IPS-15b (cell line): ENCODE data around the gene RHBDL2.
"Not testable (repeated sequence)": the region's sequence is repeated elsewhere in the genome, so short reads cannot be mapped to it uniquely, and the experiment has no call there.

Experiments used
- H3K27me3 ChIP-seq: one replicate; pipeline ENCODE4 v1.6.1; 2013; ENCODE audit warnings: low read length; ENCODE audit not compliant: control insufficient read depth, insufficient read depth
- H3K36me3 ChIP-seq: one replicate; pipeline ENCODE4 v1.6.1; 2013; ENCODE audit warnings: low read length; ENCODE audit not compliant: control insufficient read depth, insufficient read depth
- H3K4me1 ChIP-seq: one replicate; pipeline ENCODE4 v1.6.1; 2013; ENCODE audit warnings: mild to moderate bottlenecking, low read length; ENCODE audit not compliant: control insufficient read depth, insufficient read depth
- H3K4me3 ChIP-seq: one replicate; pipeline ENCODE4 v1.5.1; 2013; ENCODE audit warnings: low read depth, low read length
- H3K9ac ChIP-seq: one replicate; pipeline ENCODE4 v1.6.1; 2013; ENCODE audit warnings: low read depth, mild to moderate bottlenecking, low read length
- H3K9me3 ChIP-seq: one replicate; pipeline ENCODE4 v1.6.1; 2013; ENCODE audit warnings: mild to moderate bottlenecking, low read length; ENCODE audit not compliant: control insufficient read depth, insufficient read depth

Gene RHBDL2

DNA sequence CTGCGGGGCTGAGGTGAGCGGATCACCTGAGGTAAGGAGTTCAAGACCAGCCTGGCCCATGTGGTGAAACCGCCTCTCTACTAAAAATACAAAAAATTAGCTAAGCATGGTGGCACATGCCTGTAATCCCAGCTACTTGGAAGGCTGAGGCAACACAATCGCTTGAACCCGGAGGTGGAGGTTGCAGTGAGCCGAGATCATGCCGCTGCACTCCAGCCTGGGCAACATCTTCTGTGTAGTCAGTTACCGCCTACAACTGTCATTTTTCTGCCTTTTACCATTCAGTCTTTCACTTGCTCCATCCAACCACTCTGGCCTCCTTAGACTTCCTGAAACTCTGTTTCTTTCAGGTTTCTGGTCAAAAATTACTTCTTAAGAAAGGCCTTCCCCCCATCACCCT, 70.6 kb downstream of the RHBDL2 start:
- Histone ChIP-seq H3K9ac (no peak overlapping the region), H3K27me3 (no peaks in the 10 kb centered on the region), H3K4me3 (no peak overlapping the region), H3K4me1 (peaks cover 4% of the 10 kb centered on the region), H3K9me3 (no peaks in the 10 kb centered on the region), H3K36me3 (no peaks in the 10 kb centered on the region)

DNA sequence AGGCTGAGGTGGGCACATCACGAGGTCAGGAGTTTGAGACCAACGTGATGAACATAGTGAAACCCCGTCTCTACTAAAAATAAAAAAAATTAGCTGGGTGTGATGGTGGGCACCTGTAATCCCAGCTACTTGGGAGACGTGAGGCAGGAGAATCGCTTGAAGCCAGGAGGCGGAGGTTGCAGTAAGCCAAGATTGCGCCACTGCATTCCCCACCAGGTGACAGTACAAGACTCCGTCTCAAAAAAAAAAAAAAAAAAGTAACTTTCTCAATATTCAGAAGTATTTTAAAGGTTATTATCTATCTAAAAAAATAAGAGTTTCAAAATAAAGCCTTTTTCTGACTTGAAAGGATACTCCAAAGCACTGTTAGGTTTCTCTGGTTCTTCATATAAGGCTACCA, 74.4 kb downstream of the RHBDL2 start:
- Histone ChIP-seq H3K9me3 (no peaks in the 10 kb centered on the region), H3K4me3 (no peak overlapping the region), H3K4me1 (peaks cover 2% of the 10 kb centered on the region), H3K27me3 (no peaks in the 10 kb centered on the region), H3K36me3 (peaks cover 4% of the 10 kb centered on the region), H3K9ac (no peak overlapping the region)

DNA sequence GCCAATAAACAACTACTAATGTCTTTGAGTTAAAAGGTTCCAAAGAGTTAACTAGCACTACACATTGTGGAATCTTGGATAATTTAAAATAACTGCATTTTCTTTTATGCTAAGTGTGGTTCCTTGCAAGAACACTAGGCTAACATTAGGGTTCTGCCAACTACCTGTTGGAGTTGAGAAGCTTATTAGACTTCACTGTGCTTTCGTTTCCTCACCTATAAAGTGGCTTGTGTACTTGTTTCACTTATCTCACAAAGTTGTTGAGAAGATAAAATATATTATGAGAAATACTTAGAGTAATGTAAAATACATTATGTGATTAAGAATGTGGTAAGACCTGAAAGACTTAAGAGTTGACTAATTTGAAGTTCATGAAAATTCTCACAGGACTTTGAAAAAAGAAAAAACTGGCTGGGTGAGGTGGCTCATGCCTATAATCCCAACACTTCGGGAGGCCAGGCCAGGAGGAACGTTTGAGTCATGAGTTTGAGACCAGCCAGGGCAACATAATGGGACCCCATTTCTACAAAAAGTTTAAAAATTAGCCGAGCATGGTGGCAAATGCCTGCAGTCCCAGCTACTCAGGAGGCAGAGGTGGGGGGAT, 76.4 kb downstream of the RHBDL2 start:
- Histone ChIP-seq H3K36me3 (peaks cover 4% of the 10 kb centered on the region), H3K4me1 (no peaks in the 10 kb centered on the region), H3K9ac (no peak overlapping the region), H3K9me3 (no peaks in the 10 kb centered on the region), H3K4me3 (no peak overlapping the region), H3K27me3 (no peaks in the 10 kb centered on the region)

DNA sequence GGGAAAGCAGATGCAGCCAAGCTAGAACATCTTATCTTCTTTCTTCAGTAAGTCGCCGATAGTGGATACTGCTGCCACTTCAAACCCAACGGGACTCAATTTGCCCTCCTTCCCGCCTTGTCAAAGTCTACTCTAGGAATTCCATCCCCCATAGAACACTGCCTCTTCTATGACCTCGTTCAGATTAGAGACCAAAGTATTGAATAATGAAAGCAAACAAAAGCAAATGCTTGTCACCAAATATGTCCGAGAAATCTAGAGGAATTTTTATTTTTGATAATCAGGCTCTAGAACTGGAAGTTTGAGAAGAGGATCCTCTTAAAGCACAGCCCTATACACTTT, 81.2 kb downstream of the RHBDL2 start:
- Histone ChIP-seq H3K4me3 (peak overlapping the region; percentile 99), H3K4me1 (no peaks in the 10 kb centered on the region), H3K9ac (peak overlapping the region; percentile 85), H3K36me3 (peaks cover 7% of the 10 kb centered on the region), H3K9me3 (no peaks in the 10 kb centered on the region), H3K27me3 (no peaks in the 10 kb centered on the region)

DNA sequence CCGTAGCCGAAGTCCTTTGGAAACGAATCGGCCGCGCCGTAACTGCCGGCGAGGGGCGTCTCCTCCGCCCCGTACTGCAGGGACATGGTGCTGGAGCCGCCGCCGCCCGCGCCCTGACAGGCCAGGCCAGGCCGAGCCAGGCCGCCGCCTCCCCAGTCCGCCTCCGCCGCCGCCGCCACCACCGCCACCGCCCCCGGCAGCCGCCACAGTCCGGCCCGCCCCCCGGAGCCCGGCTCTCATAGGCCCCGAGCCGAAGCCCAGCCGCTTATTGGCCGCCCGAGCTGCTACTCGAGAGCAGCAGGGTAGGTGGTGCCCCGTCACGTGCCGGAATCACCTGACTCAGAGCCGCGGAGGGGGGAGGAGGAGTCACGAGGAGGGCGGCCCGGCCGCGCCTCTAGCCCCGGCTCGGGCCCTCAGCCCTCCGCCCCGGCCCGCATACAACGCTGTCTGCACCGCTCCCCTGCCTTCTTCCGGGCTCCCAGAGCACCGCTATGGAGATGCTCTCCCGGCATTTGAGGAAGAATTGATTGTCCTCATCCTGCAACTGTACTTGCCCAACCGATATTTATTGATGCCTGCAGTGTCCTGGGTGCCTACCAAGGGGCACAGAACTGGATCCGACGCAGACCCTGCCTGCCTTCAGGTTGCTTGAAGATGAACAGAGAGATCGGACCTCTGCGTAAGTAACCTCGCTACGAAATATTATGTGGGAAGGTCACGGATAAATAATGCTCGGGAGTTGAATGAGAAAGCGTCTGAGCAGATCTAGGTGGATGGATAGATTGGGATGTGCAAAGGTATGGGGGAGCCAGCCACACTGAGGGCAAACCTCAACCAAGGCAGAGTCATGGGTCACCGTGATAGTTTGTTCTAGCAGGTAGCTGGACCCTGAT, 81.8 kb downstream of the RHBDL2 start, which contains the start of gene RRAGC:
Gene RRAGC (minus strand): TSS at position 212 of the 893 bp plus-strand sequence. CDS start 126 bp downstream, at position 86.
- Histone ChIP-seq H3K9me3 (no peaks in the 10 kb centered on the region), H3K9ac (peak within 1 kb of the TSS; percentile 85), H3K36me3 (peaks cover 9% of the 10 kb centered on the region), H3K4me1 (no peaks in the 10 kb centered on the region), H3K4me3 (peak within 1 kb of the TSS; percentile 99), H3K27me3 (no peaks in the 10 kb centered on the region)

DNA sequence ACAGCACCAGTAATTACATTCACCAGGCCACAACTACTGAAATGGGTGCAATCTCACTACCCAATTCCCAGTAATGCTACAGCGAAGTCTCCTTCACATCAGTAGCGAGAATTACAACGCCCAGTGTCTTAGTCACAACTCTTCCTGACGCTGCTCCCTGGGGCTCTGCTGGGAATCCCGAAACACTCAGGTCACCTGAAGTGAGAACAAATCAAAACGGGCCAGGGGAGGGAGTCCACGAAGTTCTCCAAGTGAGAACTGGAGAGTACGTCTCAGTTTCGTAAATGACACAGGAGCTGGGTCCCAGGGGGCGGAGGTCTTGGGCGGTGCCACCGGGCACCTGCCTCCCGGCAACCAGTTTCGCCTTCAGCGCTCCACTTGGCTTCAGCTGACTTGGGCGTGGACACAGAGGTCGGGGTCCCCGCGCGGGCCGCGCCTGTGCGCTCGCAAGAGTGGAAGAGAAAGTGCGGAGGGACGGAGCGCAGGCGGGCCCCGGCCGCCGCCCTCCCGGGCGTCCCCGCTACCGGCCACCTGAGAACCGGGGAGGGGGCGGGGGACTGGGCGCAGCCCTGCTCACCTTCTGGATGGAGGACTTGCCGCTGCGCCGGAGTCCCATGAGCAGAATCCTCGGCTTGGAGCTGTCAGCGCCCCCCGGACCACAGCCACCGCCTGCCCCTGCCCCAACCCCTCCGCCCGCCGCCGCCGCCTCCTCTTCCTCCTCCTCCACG, 82.6 kb downstream of the RHBDL2 start:
- Histone ChIP-seq H3K9ac (no peak overlapping the region), H3K4me1 (no peaks in the 10 kb centered on the region), H3K27me3 (no peaks in the 10 kb centered on the region), H3K4me3 (peak overlapping the region; percentile 74), H3K36me3 (peaks cover 6% of the 10 kb centered on the region), H3K9me3 (no peaks in the 10 kb centered on the region)

DNA sequence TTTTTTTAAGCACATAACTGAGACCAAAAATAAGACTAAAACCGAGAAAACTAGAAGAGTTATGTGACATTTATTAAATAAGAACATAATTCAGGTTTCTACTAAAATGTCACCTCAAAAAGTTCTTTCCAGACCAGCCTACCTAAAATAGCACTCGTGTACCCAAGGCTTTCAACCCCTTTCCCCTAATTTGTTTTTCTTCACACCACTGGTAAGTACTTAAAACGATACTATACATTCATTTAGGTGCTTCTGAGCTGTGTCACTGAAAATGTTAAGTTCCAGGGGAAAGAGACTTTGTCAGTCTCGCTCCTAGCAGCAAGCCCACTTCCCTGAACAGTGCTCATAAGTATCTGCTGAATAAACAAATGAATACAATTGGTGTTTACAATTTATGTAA, 88.8 kb downstream of the RHBDL2 start:
- no peaks in the 10 kb centered on the region for H3K27me3 ChIP-seq
- no peak overlapping the region for H3K9ac ChIP-seq
- no peaks in the 10 kb centered on the region for H3K9me3 ChIP-seq
- H3K4me3 ChIP-seq = no peak overlapping the region
- H3K36me3 ChIP-seq = peaks cover 9% of the 10 kb centered on the region
- no peaks in the 10 kb centered on the region for H3K4me1 ChIP-seq

DNA sequence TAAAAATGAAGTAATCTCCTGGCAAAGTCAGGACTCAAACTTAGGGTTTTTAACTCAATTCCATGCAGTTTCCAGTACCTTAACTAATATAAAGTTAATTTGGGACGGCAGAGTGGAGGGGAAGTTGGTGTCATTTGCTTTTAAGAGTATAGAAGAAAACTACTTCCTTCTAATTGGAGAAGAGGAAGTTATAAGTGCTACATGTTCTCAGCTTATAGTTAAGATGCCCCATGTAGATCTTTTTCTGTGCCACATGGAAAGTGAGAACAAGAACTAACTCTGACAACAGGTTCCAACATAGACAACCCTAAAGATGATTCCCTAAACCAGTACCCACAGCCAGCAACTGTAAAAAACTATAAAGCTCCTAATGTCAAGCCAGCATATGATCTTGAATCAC, 93.6 kb downstream of the RHBDL2 start:
- no peaks in the 10 kb centered on the region for H3K27me3 ChIP-seq
- H3K9me3 ChIP-seq = no peaks in the 10 kb centered on the region
- no peak overlapping the region for H3K4me3 ChIP-seq
- peaks cover 8% of the 10 kb centered on the region for H3K36me3 ChIP-seq
- peaks cover 3% of the 10 kb centered on the region for H3K4me1 ChIP-seq
- H3K9ac ChIP-seq = no peak overlapping the region

DNA sequence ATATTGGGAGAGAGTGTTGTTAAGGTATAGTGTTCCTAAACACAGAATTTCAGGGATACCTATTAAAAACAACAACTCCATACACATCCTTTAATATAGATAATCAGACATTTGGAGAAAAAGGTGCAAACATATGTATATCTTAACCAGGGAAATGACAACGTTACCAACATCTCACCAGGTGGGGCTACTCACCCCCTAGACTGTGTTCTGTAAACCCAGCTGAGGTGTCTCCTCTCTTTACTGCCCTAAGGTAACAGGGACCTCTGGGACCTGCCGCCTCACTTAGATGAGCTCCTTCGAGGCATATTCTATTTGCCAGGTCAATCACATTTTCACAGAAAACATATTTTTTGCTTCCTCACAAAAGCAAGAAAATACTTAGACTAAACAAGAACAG, 95.4 kb downstream of the RHBDL2 start:
- Histone ChIP-seq H3K9ac (no peak overlapping the region), H3K9me3 (no peaks in the 10 kb centered on the region), H3K27me3 (no peaks in the 10 kb centered on the region), H3K36me3 (peaks cover 8% of the 10 kb centered on the region), H3K4me3 (no peak overlapping the region), H3K4me1 (peaks cover 3% of the 10 kb centered on the region)

DNA sequence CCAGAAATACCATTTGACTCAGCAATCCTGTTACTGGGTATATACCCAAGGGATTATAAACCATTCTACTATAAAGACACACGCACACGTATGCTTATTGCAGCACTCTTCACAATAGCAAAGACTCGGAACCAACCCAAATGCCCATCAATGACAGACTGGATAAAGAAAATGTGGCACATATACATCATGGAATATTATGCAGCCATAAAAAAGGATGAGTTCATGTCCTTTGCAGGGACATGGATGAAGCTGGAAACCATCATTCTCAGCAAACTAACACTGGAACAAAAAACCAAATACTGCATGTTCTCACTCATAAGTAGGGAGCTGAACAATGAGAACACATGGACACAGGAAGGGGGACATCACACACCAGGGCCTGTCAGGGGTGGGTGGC, 96.5 kb downstream of the RHBDL2 start:
- not testable (repeated sequence) for H3K27me3 ChIP-seq, H3K9ac ChIP-seq, H3K4me3 ChIP-seq, H3K9me3 ChIP-seq, H3K4me1 ChIP-seq, H3K36me3 ChIP-seq

DNA sequence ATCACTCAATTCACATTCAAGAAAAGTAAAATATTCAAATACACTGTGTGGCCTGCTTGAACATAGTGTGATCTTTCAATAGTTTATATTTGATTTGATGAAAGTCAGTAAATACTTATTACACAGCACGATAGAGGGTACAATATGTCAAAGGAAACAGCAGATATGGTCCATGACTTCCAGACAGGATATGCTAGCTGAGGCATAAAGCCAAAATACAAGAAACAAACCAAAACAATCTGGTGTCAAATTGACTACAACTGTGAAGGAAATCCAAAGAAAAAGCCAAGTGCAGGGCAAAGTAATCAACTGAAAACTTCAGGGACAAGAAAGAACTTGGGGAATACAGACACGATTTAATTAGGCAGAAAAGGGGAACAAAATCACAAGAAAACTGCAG, 101.3 kb downstream of the RHBDL2 start:
- Histone ChIP-seq H3K9me3 (no peaks in the 10 kb centered on the region), H3K36me3 (peaks cover 3% of the 10 kb centered on the region), H3K9ac (no peak overlapping the region), H3K4me3 (no peak overlapping the region), H3K4me1 (peaks cover 6% of the 10 kb centered on the region), H3K27me3 (no peaks in the 10 kb centered on the region)
